ENCODE measurements around the gene IQGAP2. TPM values are rescaled to one million over a fixed set of nuclear protein-coding genes. Genes with fewer than 3 reads are reported as not detected.

The IQGAP2 gene
- total RNA-seq, 4 donors from 2014 or later = 46.8 to 121 (median 97.0) TPM

DNA sequence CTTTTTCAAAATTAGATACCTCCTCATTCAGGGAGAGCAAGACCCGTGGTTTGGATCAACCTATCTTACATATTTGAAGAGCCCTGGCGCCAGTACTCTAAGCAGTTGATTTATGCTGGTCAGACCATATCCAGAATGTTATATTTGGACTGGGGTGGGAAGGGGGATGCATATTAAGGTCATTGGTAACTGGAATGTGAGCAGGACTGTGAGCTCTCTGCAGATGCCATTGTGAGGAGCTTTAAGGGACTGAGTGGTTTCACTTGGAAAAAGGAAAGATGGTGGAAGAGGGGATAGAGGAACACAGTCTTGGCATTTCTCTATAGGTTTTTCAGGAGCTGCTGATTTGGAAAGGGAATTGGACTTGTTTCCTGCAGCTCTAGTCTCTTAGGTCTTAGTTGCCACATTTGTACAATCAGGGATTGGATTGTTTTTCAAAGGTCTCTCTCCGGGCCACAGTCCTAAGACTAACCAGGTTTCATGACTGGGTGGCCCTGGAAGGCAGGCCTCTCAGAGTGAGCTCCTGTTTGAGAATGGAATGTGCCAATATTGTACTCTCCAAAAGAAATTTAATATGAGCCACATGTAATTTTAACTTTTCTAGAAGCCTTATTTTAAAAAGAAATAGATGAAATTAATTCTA is 287.1 kb downstream of the IQGAP2 start:
- Histone ChIP-seq H3K27me3 (no peaks in the 10 kb centered on the region), H3K9me3 (no peaks in the 10 kb centered on the region), H3K27ac (peak overlapping the region in 3 of 4 donors; percentile 22 to 71 (median 68)), H3K4me3 (no peak overlapping the region), H3K36me3 (peaks cover 0 to 7% (median 0%) of the 10 kb centered on the region in 4 donors), H3K4me1 (peaks cover 0 to 19% (median 16%) of the 10 kb centered on the region in 4 donors)
- no peak for TF ChIP-seq POLR2A (IDR thresholded peaks at IDR 0.05)
- 94 to 100% methylated on average over 1 to 3 of the region's 3 CpGs for WGBS, 2 donors (ENCODE audit: low coverage in 1 of 2)
- in situ Hi-C loops (cut with MboI; ENCODE audit: low pct_ligation_motif_present in 1 of 4, low pct_unique_long_range_greater_than_20kb in 1 of 4, low sequenced_read_pairs in 3 of 4) (no loop called here), intact Hi-C loops (cut with DNase I; ENCODE audit: low total_unique reads) (no loop called here)
- DNase-seq = no peak

DNA sequence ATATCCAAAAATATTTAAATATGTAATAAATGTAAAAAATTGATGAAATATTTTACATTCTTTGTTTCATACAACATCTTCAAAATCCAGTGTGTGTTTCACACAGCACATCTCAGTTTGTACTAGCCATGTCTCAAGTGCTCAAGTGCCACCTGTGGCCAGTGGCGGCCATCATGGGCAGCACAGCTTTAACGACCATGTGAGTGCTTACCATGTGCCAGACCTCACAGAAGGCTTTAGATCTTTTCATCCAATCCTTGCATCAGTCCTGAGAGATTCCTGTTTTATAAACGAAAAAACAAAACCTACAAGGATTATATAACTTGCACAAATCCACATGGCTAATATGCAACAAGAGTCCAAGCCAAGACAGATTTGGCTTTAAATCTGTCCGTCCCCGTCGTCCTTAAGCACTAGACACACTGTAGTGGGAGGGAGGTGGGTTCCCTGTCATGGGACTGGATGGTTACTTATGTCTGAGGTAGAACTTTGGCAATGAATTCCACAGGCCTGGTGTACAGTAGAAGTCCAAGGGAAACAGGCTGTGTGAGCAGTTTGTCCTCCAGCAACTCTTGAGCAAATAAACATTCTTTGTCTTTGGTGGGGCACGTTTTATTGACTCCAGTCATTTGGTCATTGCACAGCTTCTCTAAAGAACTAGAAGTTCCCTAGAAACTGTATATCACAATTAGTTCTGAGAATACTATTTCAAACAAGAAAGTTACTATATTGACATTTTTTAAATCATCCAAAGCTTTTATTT is 287.8 kb downstream of the IQGAP2 start:
- in situ Hi-C loops (cut with MboI; ENCODE audit: low pct_ligation_motif_present in 1 of 4, low pct_unique_long_range_greater_than_20kb in 1 of 4, low sequenced_read_pairs in 3 of 4) = no loop called here
- Histone ChIP-seq H3K4me1 (peaks cover 0 to 19% (median 16%) of the 10 kb centered on the region in 4 donors), H3K4me3 (no peak overlapping the region), H3K27ac (peak overlapping the region; percentile 61 to 78 (median 70)), H3K27me3 (no peaks in the 10 kb centered on the region), H3K36me3 (peaks cover 0 to 7% (median 0%) of the 10 kb centered on the region in 4 donors), H3K9me3 (no peaks in the 10 kb centered on the region)
- WGBS, 2 donors (ENCODE audit: low coverage in 1 of 2) = 59 to 64% methylated on average over 3 to 7 of the region's 7 CpGs
- DNase-seq = peak; percentile 11
- no peak for TF ChIP-seq EP300 (IDR thresholded peaks at IDR 0.05; ENCODE audit: low read depth)
- TF ChIP-seq, protein P1, sequence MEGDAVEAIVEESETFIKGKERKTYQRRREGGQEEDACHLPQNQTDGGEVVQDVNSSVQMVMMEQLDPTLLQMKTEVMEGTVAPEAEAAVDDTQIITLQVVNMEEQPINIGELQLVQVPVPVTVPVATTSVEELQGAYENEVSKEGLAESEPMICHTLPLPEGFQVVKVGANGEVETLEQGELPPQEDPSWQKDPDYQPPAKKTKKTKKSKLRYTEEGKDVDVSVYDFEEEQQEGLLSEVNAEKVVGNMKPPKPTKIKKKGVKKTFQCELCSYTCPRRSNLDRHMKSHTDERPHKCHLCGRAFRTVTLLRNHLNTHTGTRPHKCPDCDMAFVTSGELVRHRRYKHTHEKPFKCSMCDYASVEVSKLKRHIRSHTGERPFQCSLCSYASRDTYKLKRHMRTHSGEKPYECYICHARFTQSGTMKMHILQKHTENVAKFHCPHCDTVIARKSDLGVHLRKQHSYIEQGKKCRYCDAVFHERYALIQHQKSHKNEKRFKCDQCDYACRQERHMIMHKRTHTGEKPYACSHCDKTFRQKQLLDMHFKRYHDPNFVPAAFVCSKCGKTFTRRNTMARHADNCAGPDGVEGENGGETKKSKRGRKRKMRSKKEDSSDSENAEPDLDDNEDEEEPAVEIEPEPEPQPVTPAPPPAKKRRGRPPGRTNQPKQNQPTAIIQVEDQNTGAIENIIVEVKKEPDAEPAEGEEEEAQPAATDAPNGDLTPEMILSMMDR (IDR thresholded peaks at IDR 0.05) = no peak
- TF ChIP-seq POLR2A (IDR thresholded peaks at IDR 0.05) = no peak
- no peak for TF ChIP-seq POLR2AphosphoS5 (IDR thresholded peaks at IDR 0.05)
- intact Hi-C loops (cut with DNase I; ENCODE audit: low total_unique reads) = no loop called here

DNA sequence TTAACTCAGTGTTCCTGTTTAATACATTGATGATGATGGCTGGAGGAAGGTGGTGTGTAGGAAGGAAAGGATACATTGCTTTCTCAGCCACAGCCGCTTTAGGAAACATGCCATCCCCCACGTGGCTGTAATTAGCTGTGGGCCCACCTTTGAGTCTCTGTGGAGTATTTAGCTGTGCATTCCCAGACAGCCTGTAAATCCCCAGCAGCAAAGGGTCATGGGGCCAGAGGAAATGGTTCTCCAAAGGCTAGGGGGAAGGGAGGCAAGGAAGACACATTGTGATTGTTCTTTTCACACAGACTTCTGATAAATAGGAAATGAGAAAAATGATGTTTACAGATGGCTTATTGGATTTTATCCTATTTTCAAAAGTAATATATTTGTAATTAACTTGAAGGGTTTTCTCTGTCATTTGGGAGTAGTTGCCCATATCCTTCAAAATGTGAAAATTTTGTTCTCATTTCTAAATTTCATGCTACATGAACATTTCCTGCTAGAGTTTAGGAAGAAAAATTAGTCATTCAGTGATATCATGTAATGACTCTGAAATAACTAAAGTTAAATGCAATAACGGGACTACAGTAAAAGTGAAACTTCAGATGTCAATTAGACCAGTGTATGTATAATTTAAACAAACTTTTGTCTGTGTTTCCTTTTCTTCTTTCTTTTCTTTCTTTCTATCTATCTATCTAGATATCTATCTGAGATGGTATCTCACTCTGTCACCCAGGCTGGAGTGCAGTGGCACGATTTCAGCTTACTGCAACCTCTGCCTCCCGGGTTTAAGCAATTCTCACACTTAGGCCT is 288.6 kb downstream of the IQGAP2 start:
- no peak overlapping the region for H3K4me3 ChIP-seq
- in situ Hi-C loops (cut with MboI; ENCODE audit: low pct_ligation_motif_present in 1 of 4, low pct_unique_long_range_greater_than_20kb in 1 of 4, low sequenced_read_pairs in 3 of 4) = no loop called here
- no peaks in the 10 kb centered on the region for H3K27me3 ChIP-seq
- H3K9me3 ChIP-seq = no peaks in the 10 kb centered on the region
- WGBS, 2 donors (ENCODE audit: low coverage in 1 of 2) = 35 to 40% methylated on average over 2 to 5 of the region's 5 CpGs
- no peak for DNase-seq
- peaks cover 0 to 5% (median 0%) of the 10 kb centered on the region in 4 donors for H3K36me3 ChIP-seq
- H3K27ac ChIP-seq = peak overlapping the region; percentile 61 to 78 (median 70)
- H3K4me1 ChIP-seq = peaks cover 0 to 19% (median 16%) of the 10 kb centered on the region in 4 donors
- intact Hi-C loops (cut with DNase I; ENCODE audit: low total_unique reads) = no loop called here
- TF ChIP-seq POLR2AphosphoS5 (IDR thresholded peaks at IDR 0.05) = no peak
- no peak for TF ChIP-seq POLR2A (IDR thresholded peaks at IDR 0.05)
- TF ChIP-seq, protein P1 (IDR thresholded peaks at IDR 0.05) = no peak

DNA sequence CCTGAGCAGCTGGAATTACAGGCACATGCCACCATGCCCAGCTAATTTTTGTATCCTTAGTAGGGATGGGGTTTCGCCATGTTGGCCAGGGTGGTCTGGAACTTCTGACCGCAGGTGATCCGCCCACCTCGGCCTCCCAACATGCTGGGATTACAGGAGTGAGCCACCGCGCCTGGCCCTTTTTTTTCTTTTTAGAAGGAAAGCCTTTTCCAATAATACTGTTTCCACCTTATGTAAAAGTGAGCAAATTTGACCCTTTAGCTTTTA is 289.1 kb downstream of the IQGAP2 start:
- in situ Hi-C loops (cut with MboI; ENCODE audit: low pct_ligation_motif_present in 1 of 4, low pct_unique_long_range_greater_than_20kb in 1 of 4, low sequenced_read_pairs in 3 of 4) (no loop called here), intact Hi-C loops (cut with DNase I; ENCODE audit: low total_unique reads) (no loop called here)
- no peak overlapping the region for H3K4me3 ChIP-seq
- TF ChIP-seq POLR2AphosphoS5 (IDR thresholded peaks at IDR 0.05) = no peak
- TF ChIP-seq, protein P1 (IDR thresholded peaks at IDR 0.05) = no peak
- no peak for TF ChIP-seq POLR2A (IDR thresholded peaks at IDR 0.05)
- TF ChIP-seq EP300 (IDR thresholded peaks at IDR 0.05; ENCODE audit: low read depth) = no peak
- no peaks in the 10 kb centered on the region for H3K36me3 ChIP-seq
- no peak for DNase-seq
- WGBS, 2 donors (ENCODE audit: low coverage in 1 of 2) = 94% methylated on average over 6 of the region's 6 CpGs; no CpG with 5 or more reads in 1 of the 2 donors
- peaks cover 0 to 19% (median 16%) of the 10 kb centered on the region in 4 donors for H3K4me1 ChIP-seq
- H3K9me3 ChIP-seq = no peaks in the 10 kb centered on the region
- no peaks in the 10 kb centered on the region for H3K27me3 ChIP-seq
- H3K27ac ChIP-seq = peak overlapping the region in 3 of 4 donors; percentile 68 to 78 (median 71)

Measured in transverse colon (tissue), 4 donors.